HG03469 (cell line): Measurements from ENCODE around the gene KCTD3.

Experiments used
- ATAC-seq: cut with Tn5 transposase; IDR thresholded peaks from one replicate; pipeline ENCODE4 v1.9.1; 2021; ENCODE audit warnings: mild to moderate bottlenecking, moderate library complexity, moderate number of reproducible peaks; ENCODE audit not compliant: unreplicated experiment

KCTD3 gene

DNA sequence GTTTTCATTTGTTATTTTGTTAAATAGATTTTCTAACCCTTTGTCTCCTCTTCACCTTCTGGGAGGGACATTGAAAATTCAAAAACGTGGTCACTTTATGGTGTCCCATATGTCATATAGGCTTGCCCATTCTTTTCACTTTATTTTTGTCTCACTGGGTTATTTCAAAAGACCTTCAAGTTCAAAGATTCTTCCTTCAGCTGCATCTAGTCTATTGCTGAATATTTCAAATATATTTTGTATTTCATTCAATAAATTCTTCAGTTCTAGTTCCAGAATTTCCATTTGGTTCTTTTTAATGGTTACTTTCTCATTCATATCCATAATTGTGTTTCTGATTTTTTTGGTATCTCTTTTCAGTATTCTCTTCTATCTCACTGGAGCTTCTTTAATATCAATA is 11.6 kb upstream of the KCTD3 start:
- ATAC-seq = no peak

DNA sequence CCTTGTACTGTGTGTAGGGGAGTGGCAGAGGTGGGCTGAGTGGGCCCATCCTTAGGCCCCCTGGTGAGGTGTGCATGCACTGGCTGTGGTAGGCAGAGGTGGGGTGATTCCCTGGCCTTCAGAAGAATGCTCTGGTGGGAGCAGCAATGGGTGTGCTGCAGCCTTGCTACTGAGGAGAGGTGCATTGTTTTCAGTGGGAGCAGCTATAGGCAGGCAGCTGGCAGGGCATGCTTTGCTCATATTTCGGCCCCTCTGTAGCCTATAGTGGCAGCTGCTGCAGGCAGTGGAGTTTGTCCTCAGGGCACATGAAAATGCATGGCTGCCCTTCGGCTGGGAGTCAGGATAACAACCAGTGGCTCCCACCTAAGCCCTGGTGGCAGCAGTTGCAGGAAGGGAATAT is 10.1 kb upstream of the KCTD3 start:
- no peak for ATAC-seq

DNA sequence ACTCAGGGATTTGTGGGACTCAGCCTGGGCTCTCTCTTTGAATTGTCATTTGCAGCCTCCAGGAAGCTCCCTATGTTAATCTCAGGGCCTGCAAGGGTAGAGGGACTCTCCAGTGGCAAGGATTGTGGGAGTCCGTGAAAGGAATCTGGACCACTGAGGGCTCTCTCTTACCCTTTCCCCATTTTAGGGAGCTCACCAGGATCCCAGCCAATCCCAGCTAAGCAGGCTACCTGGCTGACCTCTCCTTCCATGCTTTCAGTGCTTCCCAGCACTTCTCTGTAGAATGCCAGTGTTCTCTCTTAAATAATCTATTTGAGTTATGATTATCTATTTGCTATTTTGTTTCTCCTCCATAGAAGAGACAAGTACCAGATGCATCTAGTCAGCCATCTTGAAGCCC is 9.6 kb upstream of the KCTD3 start:
- no peak for ATAC-seq

DNA sequence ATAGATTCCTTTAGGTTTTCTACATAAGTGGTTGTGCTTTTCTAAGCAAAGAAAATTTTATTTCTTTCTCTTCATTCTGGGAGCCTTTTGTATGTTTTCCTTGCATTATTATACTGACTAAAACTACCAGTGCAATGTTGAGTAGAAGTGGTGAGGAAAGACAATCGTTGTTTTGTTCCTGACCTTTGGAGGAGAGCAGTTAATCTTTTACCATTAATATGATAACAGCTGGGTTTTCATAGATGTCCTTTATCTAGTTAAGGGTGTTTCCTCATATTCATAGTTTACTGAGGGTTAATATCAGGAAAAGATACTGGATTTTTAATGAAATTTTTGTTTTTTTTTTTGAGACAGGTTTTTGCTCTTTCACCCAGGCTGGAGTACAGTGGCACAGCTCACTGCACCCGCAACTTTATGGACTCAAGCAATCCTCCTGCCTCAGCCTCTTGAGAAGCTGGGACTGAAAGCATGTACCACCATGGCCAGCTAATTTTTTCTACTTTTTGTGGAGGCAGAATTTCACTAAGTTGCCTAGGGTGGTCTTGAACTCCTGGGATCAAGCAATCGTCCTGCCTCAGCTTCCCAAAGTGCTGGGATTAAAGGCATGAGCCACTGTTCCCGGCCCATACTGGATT is 9.0 kb upstream of the KCTD3 start:
- no peak for ATAC-seq

DNA sequence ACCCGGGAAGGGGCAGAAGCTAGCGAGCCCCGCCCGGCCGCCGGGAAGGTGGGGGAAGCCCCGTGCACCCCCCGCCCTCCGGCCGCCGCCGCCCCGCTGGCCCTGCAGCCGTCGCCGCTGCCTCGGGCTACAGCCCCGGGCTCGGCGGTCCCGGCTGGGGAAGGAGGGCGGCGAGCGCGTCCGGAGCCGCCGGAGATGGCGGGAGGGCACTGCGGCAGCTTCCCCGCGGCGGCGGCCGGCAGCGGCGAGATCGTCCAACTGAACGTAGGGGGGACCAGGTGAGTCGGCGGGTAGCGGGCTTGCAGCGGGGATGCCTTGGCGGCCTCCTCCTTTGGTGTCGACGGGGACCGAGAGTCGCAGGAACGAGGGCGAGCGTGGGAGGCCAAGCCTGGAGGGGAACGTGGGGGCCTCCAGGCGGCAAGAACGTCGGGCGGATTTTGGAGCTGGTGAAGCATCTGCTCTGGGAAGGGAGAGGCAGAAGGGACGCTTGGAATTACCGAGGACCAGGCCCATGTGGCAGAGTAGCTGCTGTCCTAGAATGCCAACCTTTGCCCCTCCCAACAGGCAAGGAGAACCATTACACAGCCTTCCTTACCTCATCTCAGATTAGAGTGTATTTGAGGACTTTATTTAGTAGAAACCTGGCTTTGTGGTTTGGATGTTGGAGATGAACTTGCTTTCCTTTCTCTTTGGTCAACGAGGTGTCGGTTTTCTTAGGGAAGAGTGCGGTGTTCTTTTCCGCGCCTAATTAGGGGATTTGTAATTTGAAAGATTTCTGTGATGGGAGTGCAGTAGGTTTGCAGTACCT is 591 bp downstream of the KCTD3 start:
- ATAC-seq = peak; percentile 38

DNA sequence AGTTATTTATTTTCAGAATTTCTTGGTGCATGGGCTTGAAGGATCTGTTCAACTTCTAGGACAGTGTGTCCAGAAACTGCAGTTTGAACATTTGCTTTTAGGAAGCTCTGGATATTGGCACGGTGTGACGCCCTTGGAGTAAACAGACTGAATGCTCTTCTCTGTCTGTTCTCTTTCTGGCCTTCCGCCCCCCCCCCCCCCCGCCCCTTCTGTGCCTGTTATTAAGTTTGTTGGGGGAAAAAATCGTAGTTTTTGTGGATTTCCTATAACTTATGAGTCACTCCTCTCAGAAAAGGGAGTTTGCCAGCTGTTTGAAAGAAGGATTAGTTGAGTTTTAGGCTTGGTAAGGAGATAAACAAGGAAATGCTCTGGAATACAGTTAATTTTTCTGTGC is 1.2 kb downstream of the KCTD3 start:
- ATAC-seq = no peak

DNA sequence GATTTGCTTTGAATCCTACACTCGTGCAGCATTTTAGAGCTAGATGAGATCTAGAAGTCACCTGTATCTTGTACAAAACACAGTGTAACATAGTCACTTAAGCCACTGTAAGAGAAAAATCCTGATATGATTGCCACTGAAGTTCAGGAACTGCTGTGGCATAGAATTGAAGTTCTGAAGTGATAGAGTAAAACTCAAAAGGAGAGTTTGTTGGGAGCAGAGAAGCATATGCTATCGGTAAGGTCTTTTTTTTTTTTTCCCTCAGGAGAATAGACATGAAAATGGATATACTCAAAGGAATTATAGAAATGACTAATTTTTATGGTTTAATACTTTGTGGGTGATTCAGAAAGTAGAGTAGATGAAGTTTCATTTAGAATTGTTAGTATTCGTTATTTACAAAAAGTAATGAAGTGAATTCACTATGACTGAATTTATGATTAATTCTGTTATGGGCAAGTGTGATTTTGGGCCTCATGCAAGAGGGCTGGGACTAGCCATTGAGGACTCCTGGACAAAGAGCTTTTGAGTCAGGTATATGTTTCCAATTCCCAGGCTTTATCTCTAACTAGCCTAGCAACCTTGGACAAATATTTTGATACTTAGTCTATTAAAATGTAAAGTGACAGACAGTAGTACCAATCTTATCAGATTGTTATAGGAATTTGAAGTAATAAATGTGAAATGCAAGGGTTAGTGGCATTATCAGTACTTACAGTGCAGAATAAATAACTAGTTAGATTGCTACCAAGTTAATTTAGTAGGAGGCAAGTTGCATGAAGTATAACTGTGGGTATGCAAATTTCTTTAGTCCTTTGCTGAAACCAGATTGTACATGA is 3.1 kb downstream of the KCTD3 start:
- no peak for ATAC-seq

DNA sequence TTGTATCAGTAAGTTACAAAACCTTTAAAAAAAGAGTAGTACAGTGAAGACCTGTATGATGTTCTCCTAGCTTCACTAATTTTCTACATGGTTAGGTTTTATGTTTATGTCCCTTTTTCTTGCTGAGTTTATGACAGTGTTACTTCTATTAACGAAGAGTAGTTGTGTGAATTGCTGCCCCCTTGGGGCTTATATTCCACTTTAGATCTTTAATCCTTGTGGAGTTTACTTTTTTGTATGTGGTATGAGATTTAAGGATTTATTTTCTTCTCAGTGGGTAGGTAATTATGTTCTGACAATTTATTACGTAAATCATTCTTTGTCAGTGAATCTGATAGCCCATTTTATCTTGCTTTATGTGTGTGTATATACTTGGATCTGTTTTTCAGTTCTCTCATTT is 14.8 kb downstream of the KCTD3 start:
- no peak for ATAC-seq

DNA sequence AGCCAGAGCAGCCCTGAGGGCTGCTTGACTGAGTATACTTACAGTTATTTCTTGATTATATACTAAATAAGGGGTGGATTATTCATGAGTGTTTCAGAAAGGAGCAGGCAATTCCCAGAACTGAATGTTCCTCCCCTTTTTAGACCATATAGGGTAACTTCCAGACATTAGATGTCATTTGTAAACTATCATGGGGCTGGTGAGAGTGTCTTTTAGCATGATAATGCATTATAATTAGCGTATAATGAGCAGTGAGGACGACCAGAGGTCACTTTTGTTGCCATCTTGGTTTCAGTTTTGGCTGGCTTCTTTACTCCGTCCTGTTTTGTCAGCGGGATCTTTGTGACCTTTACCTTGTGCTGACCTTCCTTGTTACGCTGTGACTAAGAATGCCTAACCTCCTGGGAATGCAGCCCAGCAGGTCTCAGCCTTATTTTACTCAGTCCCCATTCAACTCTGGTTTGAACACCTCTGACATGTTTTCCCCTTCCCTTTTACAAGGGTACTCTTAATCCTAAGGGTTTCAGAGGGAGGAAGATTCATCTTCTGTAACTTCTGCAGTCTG is 16.2 kb downstream of the KCTD3 start:
- no peak for ATAC-seq

DNA sequence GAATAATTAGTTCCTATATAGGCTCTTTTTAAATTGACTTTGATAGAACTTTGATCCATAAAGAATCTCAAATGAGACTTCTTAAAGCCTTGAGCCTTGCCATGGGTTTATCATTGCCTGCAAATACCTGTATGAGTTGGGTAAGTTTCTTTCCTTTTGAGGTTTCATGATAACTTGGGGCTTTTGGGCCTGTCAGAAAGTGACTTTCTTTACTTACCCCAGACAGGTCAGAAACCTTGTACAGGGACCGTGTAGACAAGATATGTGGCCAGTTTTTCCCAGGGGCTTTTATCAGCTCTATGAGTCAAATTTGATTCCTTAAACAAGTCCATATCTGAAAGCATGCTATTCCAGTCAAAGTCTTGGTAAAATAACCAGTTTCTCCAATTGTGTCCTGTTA is 17.3 kb downstream of the KCTD3 start:
- no peak for ATAC-seq

DNA sequence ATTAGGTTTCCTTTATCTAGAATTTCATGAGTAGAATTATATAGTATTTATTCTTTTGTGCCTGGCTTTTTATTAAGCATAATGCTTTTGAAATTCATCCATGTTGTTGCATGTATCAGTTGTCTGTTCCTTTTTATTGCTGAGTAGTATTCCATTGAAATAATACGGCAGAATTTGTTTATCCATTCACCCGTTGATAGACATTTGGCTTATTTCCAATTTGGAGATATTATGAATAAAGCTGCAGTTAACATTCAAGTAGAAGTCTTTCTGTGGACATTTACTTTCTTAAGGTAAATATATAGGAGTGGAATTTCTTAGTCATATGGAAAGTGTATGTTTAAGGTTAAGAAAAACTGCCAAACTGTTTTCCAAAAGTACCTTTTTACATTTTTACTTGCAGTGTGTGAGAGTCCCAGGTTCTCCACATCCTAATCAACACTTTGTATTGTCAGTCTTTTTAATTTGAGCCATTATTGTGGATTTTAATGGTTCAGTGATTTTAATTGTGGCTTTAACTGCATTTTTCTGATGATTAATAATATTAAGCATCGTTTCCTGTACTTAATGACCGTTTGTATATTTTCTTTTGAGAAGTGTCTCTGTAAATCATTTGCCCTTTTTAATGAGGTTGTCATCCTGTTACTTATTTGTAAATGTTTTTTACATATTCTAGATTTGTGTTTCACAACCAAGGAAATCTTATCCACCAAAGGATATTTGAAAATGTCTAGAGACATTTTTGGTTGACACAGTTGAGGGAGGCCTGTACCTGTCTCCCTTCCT is 22.7 kb downstream of the KCTD3 start:
- no peak for ATAC-seq

DNA sequence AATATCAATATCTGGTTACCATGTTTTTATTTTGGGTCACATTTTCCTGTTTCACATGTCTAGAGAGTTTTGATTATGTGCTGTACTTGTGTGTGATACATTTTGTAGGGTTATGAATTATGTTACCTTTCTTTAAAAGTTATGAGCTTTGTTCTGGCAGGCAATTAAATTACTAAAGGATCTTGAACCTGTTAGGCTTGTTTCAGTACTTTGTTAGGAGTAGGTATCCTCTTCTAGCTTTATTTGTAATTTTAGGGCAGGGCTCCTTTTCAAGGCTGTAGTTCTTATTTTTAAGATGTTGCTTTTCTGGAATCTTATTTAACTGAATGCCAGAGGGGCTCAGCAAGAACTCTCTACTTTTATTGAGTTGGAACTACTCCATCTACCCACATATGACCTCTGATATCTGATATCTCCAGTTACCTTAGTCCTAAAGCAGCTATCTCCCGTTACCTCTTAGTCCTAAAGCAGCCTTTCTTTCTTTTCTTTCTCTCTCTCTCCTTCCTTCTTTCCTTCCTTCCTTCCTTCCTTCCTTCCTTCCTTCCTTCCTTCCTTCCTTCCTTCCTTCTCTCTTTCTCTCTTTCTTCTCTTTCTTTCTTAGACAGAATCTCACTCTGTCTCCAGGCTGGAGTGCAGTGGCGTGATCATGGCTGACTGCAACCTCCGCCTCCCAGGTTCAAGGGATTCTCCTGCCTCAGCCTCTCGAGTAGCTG is 23.8 kb downstream of the KCTD3 start:
- ATAC-seq = no peak

DNA sequence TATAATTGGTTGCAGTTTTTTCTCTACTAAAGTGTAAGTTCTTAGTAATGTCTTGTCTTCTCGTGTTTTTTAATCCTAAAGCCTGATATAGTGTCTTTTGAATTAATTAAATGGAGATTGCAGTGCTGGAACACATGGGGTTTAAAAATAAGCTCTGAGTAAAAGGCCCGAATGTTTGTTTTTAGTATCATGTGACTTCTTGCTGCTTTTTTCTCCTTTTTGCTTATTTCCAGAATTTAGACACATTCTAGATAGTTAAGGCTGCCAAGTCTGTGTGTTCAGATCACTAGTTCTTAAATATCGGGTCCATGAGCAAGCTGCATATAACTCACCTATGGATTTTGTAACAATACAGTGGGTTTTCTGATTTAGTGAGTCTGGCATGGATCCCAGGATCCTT is 27.5 kb downstream of the KCTD3 start:
- ATAC-seq = no peak

DNA sequence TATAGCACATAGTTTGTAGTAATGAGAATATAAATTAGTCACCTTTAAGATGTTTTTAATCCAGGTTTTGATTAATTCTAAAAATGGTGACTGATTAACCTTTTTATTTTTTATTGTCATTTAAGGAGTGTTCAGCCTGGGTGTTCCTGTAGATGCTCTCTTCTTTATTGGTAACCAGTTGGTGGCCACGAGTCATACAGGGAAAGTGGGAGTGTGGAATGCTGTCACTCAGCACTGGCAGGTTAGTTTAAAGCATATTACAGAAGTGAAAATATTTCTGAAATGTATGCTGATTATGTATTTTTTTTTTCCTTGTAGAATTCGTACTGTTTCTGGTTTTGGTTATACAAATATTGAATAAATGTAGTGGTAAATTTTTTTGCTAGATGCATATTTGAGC is 28.1 kb downstream of the KCTD3 start:
- no peak for ATAC-seq

DNA sequence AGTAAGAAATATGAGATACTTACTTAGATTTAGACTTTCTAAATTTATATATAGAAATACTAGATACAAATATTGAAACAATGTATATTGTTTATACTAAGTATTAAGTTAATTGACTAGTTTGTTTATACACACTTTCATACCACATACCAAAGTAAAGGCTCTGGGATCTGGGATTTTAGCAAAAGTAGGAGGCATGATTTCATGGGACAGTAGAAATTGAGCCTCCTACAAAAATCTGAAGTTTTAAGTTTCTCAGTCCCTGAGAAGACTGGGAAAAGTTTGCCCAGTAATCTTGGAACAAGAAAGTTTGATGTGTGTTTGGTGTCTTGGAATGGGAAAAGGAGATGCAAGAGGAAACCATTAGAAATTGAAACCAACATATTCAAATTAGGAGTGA is 30.9 kb downstream of the KCTD3 start:
- ATAC-seq = no peak

DNA sequence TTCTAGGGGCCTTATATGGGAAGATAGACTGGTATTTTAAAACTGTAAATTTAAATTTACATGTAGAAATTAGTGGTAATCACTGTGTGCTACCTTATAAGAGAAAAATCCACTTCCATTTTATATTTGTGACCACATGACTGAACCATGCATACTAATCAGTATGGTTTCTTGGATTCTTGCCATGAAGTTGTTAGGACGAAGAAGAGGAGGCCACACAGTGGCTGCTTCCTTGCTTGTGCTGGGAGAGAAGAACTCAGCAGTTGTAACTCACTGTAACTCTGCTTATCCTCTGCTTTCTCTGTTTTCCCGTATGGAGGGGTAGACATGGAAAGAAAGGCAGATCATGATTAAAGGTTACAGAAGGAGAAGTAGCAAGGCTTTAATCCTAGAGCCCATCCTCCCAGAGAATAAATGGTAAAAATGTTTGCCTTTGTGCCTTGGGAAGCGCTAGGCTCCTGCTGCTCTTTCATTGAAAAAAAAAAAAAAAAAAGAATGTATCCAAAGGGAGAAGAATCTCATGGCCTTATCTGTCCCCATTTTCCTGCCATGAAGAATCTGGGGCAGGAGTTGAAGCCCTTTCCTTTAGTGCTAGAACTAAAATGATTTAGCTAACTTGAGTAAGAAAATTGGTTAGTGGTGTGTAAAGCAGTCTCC is 32.4 kb downstream of the KCTD3 start:
- no peak for ATAC-seq

DNA sequence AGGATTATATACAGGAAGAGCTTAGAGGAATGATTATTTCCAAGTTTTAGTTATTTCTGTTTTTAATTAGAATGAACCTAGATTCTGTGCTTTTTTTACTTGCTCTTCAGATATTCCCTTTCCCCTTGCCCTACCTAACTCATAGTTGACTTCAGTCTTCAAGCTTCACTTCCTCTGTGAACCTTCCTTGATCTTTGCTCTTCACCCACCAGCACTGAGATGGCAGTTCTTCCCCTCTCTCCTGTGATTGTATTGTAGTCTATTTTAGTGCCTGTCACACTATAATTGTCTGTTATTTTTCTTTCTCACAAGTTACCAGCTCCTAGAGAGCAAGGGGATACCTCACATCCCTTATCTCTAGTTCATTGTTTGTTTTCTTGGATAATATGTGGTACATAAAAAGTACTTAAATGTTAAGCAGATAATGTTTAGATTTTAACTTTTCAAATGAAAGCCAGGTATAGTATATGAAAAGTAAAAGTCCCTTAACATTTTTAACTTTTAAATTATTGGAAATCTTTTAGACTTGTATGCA is 33.2 kb downstream of the KCTD3 start:
- no peak for ATAC-seq

DNA sequence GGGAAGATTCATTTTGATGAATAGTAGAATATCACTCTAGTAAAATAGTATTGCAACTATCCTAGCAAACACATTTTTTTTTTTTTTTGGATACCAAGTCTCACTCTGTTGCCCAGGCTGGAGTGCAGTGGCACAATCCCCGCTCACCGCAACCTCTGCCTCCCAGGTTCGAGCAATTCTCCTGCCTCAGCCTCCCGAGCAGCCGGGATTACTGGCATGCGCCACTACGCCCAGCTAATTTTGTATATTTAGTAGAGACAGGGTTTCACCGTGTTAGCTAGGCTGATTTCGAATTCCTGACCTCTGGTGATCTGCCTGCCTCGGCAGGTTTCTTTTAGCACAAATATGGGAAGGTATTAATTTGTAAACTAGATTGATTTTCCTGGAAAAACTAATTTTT is 33.8 kb downstream of the KCTD3 start:
- ATAC-seq = no peak

DNA sequence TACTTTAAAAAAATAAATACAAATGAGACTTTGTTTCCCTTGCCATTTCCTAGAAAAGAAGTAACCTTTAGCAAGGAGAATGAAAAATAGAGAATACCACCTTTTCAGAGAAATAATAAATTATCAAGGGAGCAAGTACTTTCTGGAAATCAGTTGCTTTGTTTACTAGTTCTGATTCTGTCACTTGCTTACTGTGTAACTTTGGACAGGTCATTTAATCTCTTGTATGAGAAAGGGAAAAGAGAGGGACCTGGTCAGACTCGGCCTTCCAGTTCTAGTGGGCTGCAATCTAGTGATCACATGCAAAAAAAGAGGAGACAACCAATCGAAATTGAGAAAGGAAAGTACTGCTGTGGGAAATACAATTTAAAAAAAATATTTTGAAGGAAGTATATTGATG is 34.2 kb downstream of the KCTD3 start:
- no peak for ATAC-seq
